GM06990 (cell line): ENCODE data around the gene HIP1R.

ENCODE experiments used
- DNase-seq: peaks from one replicate; pipeline ENCODE4 v3.0.0-alpha.2; 2011; ENCODE audit not compliant: insufficient read length; ENCODE audit errors: extremely low read depth
- H3K27me3 ChIP-seq: replicated peaks from 2 replicates; pipeline ENCODE4 v1.6.0; 2011; ENCODE audit warnings: low read length; ENCODE audit not compliant: control insufficient read depth, insufficient read depth
- H3K36me3 ChIP-seq: 2 replicates; pipeline ENCODE4 v1.5.1; 2011; ENCODE audit warnings: low read length; ENCODE audit not compliant: control insufficient read depth, insufficient read depth
- H3K4me3 ChIP-seq: replicated peaks from 2 replicates; pipeline ENCODE4 v1.5.1; 2011; ENCODE audit warnings: low read depth, mild to moderate bottlenecking, control low read depth, low read length
- TF ChIP-seq, protein P1 (sequence below): IDR thresholded peaks from 2 replicates; pipeline ENCODE4 v1.5.1; 2011; ENCODE audit warnings: low read length, control low read depth, mild to moderate bottlenecking, inconsistent platforms; ENCODE audit not compliant: insufficient read depth, poor library complexity, severe bottlenecking

Gene HIP1R

DNA sequence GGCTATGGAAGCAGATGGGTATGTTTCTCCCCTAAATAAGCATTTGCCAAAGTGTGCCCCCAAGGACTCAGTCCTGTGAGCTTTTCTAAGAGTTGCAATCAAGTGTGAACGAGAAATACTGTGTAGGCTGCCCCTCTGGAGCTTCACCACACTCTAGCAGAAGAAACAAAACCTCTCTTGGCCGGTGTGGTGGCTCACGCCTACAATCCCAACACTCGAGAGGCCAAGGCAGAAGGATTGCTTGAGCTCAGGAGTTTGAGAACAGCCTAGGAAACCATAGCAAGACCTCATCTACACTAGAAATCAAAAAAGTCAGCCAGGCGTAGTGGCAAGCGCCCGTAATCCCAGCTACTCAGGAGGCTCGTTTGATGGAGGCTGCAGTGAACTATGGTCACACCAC, 50.9 kb downstream of the HIP1R start:
- no peak overlapping the region for H3K4me3 ChIP-seq
- H3K36me3 ChIP-seq: no peaks in the 10 kb centered on the region
- TF ChIP-seq, protein P1, sequence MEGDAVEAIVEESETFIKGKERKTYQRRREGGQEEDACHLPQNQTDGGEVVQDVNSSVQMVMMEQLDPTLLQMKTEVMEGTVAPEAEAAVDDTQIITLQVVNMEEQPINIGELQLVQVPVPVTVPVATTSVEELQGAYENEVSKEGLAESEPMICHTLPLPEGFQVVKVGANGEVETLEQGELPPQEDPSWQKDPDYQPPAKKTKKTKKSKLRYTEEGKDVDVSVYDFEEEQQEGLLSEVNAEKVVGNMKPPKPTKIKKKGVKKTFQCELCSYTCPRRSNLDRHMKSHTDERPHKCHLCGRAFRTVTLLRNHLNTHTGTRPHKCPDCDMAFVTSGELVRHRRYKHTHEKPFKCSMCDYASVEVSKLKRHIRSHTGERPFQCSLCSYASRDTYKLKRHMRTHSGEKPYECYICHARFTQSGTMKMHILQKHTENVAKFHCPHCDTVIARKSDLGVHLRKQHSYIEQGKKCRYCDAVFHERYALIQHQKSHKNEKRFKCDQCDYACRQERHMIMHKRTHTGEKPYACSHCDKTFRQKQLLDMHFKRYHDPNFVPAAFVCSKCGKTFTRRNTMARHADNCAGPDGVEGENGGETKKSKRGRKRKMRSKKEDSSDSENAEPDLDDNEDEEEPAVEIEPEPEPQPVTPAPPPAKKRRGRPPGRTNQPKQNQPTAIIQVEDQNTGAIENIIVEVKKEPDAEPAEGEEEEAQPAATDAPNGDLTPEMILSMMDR: no peak
- H3K27me3 ChIP-seq: no peaks in the 10 kb centered on the region
- DNase-seq: no peak

DNA sequence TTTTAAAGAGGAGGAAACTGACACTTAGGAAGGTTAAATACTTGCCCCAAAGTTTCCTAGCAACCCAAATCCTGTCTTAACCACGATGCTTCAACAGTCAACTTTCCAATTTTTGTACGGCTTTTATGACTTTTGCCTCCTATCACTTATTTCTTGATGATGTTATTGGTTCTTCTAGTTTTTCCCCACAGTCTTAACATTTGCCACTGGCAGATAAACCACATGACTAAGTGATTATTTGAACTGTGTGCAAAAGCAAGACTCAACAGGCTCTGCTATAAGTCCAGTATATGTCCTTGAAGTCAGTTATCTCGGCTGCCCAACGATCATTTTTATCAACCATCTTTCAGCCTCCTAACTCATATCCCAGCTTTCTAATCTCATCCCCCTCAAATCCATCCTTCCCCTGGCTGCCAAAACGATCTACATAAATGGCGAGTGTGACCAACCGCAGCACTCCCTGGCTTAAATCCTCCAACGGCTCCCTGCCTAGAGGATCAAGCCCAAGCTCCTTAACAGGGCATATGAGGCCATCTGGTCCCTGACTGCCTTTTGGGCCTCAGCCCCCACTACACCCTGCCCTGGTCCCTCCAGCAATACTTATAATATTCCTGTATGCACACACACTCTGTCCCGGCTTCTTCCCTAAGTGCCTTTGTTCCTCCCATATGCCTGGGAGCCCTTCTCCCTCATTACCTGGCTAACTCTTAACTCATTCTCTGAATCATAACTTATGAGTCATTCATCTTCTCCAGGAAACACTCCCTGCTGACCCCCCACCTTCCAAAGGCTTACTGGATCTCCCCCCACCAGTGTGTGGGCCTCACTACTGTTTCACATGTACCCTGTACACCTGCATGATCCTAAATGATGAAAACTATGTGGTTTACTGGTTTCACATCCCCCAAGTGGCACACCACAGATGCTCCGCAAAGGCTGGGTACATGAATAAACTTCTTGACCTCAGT, 51.9 kb downstream of the HIP1R start:
- Histone ChIP-seq H3K27me3 (no peaks in the 10 kb centered on the region), H3K36me3 (no peaks in the 10 kb centered on the region), H3K4me3 (peak overlapping the region; percentile 1; the same call in 1 of the 2 replicates)
- DNase-seq: peak; percentile 73
- TF ChIP-seq, protein P1: no peak

DNA sequence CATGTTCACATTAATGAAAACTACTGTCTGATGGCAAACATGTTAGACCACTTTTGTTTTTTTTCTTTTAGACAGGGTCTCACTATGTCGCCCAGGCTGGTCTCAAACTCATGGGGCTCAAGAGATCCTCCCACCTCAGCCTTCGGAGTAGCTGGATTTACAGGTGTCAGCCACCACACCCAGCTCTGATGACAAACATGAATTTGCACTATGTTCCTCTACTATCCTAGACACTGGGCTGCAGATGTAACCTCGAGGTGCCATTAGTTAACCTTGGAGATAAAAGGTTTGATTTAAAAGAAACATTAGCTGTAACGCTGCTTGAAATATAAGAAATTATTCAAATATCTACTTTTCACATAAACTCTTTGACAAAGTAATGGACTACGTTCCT, 52.6 kb downstream of the HIP1R start:
- no peak for DNase-seq
- H3K4me3 ChIP-seq: peak overlapping the region; percentile 30
- no peaks in the 10 kb centered on the region for H3K36me3 ChIP-seq
- H3K27me3 ChIP-seq: no peaks in the 10 kb centered on the region
- TF ChIP-seq, protein P1: no peak

DNA sequence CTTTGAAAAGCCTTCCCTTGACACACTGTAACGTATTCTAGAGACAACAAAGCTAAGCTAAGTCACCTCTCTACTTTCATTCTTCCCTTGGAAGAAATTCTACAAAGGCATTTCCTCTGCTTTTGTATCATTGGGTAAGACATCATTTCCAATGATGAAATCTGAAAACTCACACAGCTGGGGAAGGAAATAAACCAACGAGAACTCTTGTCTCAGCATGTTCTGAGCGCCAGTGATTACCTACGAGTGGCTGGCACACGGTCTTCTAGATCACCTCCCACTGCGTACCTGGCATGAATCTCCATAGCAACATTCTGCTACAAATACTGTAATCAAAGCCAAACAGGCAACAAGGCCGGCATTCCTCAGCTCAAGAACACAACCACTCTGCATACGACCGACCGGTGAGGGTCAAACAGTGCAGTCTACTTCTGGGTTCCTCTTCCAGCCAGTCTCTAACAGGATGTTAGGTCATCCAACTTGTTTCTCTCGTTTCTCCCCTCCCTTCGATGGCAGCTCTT, 53.0 kb downstream of the HIP1R start:
- TF ChIP-seq, protein P1: no peak
- H3K27me3 ChIP-seq: no peaks in the 10 kb centered on the region
- H3K4me3 ChIP-seq: peak overlapping the region; percentile 30
- DNase-seq: no peak
- no peaks in the 10 kb centered on the region for H3K36me3 ChIP-seq

DNA sequence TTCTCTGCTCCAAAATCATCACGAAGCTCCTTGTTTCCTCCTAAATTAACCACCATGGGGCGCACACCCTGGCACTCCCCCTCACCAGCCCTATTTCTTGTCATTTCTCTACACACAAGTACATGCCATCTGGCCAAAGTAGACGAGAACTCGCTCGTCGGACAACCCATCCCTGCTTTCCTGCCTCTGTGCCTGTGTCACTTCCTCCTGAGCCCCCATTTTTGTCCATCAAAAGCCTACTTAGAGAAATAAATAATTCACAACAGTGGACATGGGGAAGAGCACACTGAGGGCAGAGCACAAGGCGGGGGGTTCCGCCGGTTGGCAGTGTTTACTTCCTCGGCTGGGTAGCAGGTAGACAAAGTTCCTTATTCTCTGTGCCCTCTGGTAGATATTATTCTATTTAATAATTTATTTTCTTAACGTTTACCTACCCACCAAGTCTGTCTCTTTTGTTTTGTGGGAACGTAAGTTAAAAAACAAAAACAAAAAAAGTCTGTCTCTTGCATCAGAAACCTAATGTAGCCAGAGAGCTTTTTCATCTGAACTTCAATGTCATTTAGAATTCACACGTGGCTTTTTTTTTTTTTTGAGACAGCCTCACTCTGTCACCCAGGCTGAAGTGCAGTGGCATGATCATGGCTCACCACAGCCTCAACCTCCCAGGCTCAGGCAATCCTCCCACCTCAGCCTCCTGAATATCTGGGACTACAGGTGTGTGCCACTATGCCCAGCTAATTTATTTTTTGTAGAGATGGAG, 54.7 kb downstream of the HIP1R start:
- TF ChIP-seq, protein P1: no peak
- Histone ChIP-seq H3K36me3 (no peaks in the 10 kb centered on the region), H3K4me3 (no peak overlapping the region), H3K27me3 (no peaks in the 10 kb centered on the region)
- no peak for DNase-seq
